Chondrocyte (in vitro differentiated cells): Measurements from ENCODE around the gene RC3H2. TPM values are rescaled to one million over a fixed set of nuclear protein-coding genes. Genes with fewer than 3 reads are reported as not detected.
"Not testable (repeated sequence)": the region's sequence is repeated elsewhere in the genome, so short reads cannot be mapped to it uniquely, and the experiment has no call there.

Source experiments
- DNase-seq: peaks from one replicate; pipeline ENCODE4 v3.0.0; 2021; ENCODE audit warnings: mixed read lengths, low spot score
- H3K27ac Mint-ChIP-seq: one replicate; pipeline ENCODE4 v1.8.0; 2021; ENCODE audit warnings: mild to moderate bottlenecking, moderate library complexity, mixed read lengths; ENCODE audit not compliant: unreplicated experiment
- H3K27me3 Mint-ChIP-seq: 2 replicates; pipeline ENCODE4 v1.8.0; 2021; ENCODE audit warnings: low read depth, mixed read lengths
- H3K36me3 Mint-ChIP-seq: 2 replicates; pipeline ENCODE4 v1.8.0; 2021; ENCODE audit warnings: low read depth, mixed read lengths
- H3K4me1 Mint-ChIP-seq: 2 replicates; pipeline ENCODE4 v1.8.0; 2021; ENCODE audit warnings: low read depth, mild to moderate bottlenecking, mixed read lengths
- H3K4me3 Mint-ChIP-seq: one replicate; pipeline ENCODE4 v1.8.0; 2021; ENCODE audit warnings: mild to moderate bottlenecking, moderate library complexity, mixed read lengths; ENCODE audit not compliant: unreplicated experiment
- H3K9me3 Mint-ChIP-seq: 2 replicates; pipeline ENCODE4 v1.8.0; 2021; ENCODE audit warnings: low read depth, mixed read lengths
- total RNA-seq: library from RNA; stranded (reverse); gene quantifications from 3 replicates; pipeline ENCODE4 v1.2.1, GENCODE V29; 2021
- TF ChIP-seq, protein P1 (sequence below): fragments of 200-600 bp; sonication (generic); IDR thresholded peaks from 2 replicates; pipeline ENCODE4 v1.5.0; 2021; ENCODE audit warnings: antibody characterized with exemption, mild to moderate bottlenecking, moderate library complexity

The RC3H2 gene
- total RNA-seq, 1 donor from 2014 or later = 74.6 TPM

- H3K27me3 Mint-ChIP-seq = no peaks in the 10 kb centered on the region
- no peaks in the 10 kb centered on the region for H3K4me1 Mint-ChIP-seq
- H3K36me3 Mint-ChIP-seq = no peaks in the 10 kb centered on the region
- no peak overlapping the region for H3K4me3 Mint-ChIP-seq
- H3K27ac Mint-ChIP-seq = no peak overlapping the region
- H3K9me3 Mint-ChIP-seq = peaks cover 7% of the 10 kb centered on the region
- DNase-seq = no peak
- TF ChIP-seq, protein P1, sequence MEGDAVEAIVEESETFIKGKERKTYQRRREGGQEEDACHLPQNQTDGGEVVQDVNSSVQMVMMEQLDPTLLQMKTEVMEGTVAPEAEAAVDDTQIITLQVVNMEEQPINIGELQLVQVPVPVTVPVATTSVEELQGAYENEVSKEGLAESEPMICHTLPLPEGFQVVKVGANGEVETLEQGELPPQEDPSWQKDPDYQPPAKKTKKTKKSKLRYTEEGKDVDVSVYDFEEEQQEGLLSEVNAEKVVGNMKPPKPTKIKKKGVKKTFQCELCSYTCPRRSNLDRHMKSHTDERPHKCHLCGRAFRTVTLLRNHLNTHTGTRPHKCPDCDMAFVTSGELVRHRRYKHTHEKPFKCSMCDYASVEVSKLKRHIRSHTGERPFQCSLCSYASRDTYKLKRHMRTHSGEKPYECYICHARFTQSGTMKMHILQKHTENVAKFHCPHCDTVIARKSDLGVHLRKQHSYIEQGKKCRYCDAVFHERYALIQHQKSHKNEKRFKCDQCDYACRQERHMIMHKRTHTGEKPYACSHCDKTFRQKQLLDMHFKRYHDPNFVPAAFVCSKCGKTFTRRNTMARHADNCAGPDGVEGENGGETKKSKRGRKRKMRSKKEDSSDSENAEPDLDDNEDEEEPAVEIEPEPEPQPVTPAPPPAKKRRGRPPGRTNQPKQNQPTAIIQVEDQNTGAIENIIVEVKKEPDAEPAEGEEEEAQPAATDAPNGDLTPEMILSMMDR = no peak
Observed at GRCh38 chr9:122837266-122837850, 67.8 kb downstream of the RC3H2 start.

GRCh38 chr9:122835313-122835731 lies 69.8 kb downstream of the RC3H2 start:
- Mint-ChIP-seq H3K4me3 (no peak overlapping the region), H3K36me3 (no peaks in the 10 kb centered on the region), H3K27ac (peak overlapping the region; percentile 36), H3K9me3 (peaks cover 7% of the 10 kb centered on the region), H3K27me3 (no peaks in the 10 kb centered on the region), H3K4me1 (no peaks in the 10 kb centered on the region)
- TF ChIP-seq, protein P1 = peak; percentile 17
- DNase-seq = no peak

GRCh38 chr9:122832194-122832593 lies 73.0 kb downstream of the RC3H2 start:
- no peaks in the 10 kb centered on the region for H3K27me3 Mint-ChIP-seq
- H3K27ac Mint-ChIP-seq = peak overlapping the region; percentile 49
- DNase-seq = no peak
- peaks cover 6% of the 10 kb centered on the region for H3K4me1 Mint-ChIP-seq
- H3K9me3 Mint-ChIP-seq = no peaks in the 10 kb centered on the region
- H3K4me3 Mint-ChIP-seq = no peak overlapping the region
- peaks cover 2% of the 10 kb centered on the region for H3K36me3 Mint-ChIP-seq
- TF ChIP-seq, protein P1 = no peak

GRCh38 chr9:122828965-122829284 lies 76.2 kb downstream of the RC3H2 start:
- H3K9me3 Mint-ChIP-seq, DNase-seq, H3K36me3 Mint-ChIP-seq, H3K27me3 Mint-ChIP-seq: not testable (repeated sequence)
- Mint-ChIP-seq H3K4me3 (peak overlapping the region; percentile 100), H3K27ac (peak overlapping the region; percentile 98), H3K4me1 (peaks cover 26% of the 10 kb centered on the region)

GRCh38 chr9:122827761-122828093 lies 77.4 kb downstream of the RC3H2 start:
- Mint-ChIP-seq H3K36me3 (peaks cover 6% of the 10 kb centered on the region), H3K4me3 (peak overlapping the region; percentile 100), H3K27me3 (no peaks in the 10 kb centered on the region), H3K27ac (peak overlapping the region; percentile 98), H3K4me1 (peaks cover 26% of the 10 kb centered on the region), H3K9me3 (no peaks in the 10 kb centered on the region)
- TF ChIP-seq, protein P1 = no peak
- no peak for DNase-seq

GRCh38 chr9:122822938-122823337 lies 82.2 kb downstream of the RC3H2 start:
- Mint-ChIP-seq H3K36me3 (peaks cover 16% of the 10 kb centered on the region), H3K27ac (no peak overlapping the region), H3K27me3 (no peaks in the 10 kb centered on the region)

More at GRCh38 chr9:122822938-122823337, 82.2 kb downstream of the RC3H2 start:
- H3K4me1 Mint-ChIP-seq = peaks cover 39% of the 10 kb centered on the region
- TF ChIP-seq, protein P1 = no peak
- no peak for DNase-seq
- no peak overlapping the region for H3K4me3 Mint-ChIP-seq
- no peaks in the 10 kb centered on the region for H3K9me3 Mint-ChIP-seq
